ENCODE data around the gene LRFN2. TPM values are rescaled to one million over a fixed set of nuclear protein-coding genes. Genes with fewer than 3 reads are reported as not detected.

The LRFN2 gene
- total RNA-seq, 1 donor from 2014 or later: 0.32 TPM

DNA sequence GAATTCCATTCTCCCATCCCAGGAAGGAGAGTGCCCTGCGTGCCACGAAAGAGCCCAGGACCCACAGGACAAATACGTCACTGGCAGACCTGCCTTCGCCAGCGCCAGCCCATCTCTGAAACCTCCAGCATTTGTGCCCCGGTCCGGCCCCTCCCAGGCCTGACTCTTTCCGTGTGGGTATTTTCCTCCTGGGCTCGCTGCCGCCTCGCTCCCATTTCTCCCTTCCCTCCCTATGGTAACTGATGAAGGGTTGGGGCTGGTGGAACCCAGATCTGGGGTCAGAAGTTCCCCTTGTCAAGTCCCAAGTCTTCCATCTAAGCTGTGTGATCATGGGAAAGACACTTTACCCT, 208.5 kb downstream of the LRFN2 start:
- Mint-ChIP-seq H3K27ac (ENCODE audit: unreplicated experiment) (no peak overlapping the region), H3K4me1 (ENCODE audit: low read depth, unreplicated experiment) (no peaks in the 10 kb centered on the region), H3K36me3 (ENCODE audit: low read depth, unreplicated experiment) (no peaks in the 10 kb centered on the region), H3K9me3 (ENCODE audit: unreplicated experiment) (peaks cover 2% of the 10 kb centered on the region), H3K27me3 (ENCODE audit: low read depth, unreplicated experiment) (peaks cover 19% of the 10 kb centered on the region), H3K4me3 (ENCODE audit: unreplicated experiment) (no peak overlapping the region)
- no peak overlapping the region for H3K9ac ChIP-seq (ENCODE audit: low read length)
- H3K4me3 ChIP-seq (ENCODE audit: insufficient read depth, low read depth, low read length): no peak overlapping the region
- H3K27me3 ChIP-seq (ENCODE audit: insufficient read depth, low read length): no peaks in the 10 kb centered on the region
- no peak overlapping the region for H2AFZ ChIP-seq (ENCODE audit: low read depth, low read length)
- no peaks in the 10 kb centered on the region for H4K20me1 ChIP-seq (ENCODE audit: insufficient read depth, low read length)
- no peak for FAIRE-seq
- no peak overlapping the region for H3K4me2 ChIP-seq (ENCODE audit: low read length)
- no peak overlapping the region for H3K27ac ChIP-seq (ENCODE audit: low read depth, low read length)
- no peak for DNase-seq (ENCODE audit: low read depth)
- no peaks in the 10 kb centered on the region for H3K4me1 ChIP-seq (ENCODE audit: insufficient read depth, low read length)
- no peak for TF ChIP-seq EZH2 (IDR thresholded peaks at IDR 0.05; ENCODE audit: insufficient read depth, low read length)
- TF ChIP-seq, protein P1, sequence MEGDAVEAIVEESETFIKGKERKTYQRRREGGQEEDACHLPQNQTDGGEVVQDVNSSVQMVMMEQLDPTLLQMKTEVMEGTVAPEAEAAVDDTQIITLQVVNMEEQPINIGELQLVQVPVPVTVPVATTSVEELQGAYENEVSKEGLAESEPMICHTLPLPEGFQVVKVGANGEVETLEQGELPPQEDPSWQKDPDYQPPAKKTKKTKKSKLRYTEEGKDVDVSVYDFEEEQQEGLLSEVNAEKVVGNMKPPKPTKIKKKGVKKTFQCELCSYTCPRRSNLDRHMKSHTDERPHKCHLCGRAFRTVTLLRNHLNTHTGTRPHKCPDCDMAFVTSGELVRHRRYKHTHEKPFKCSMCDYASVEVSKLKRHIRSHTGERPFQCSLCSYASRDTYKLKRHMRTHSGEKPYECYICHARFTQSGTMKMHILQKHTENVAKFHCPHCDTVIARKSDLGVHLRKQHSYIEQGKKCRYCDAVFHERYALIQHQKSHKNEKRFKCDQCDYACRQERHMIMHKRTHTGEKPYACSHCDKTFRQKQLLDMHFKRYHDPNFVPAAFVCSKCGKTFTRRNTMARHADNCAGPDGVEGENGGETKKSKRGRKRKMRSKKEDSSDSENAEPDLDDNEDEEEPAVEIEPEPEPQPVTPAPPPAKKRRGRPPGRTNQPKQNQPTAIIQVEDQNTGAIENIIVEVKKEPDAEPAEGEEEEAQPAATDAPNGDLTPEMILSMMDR (IDR thresholded peaks at IDR 0.05; ENCODE audit: insufficient read depth, low read depth, low read length): no peak
- H3K36me3 ChIP-seq (ENCODE audit: insufficient read depth, low read length): no peaks in the 10 kb centered on the region
- H3K9me3 ChIP-seq (ENCODE audit: insufficient read depth, low read depth, low read length): no peaks in the 10 kb centered on the region
- no peaks in the 10 kb centered on the region for H3K79me2 ChIP-seq (ENCODE audit: insufficient read depth, low read length)

DNA sequence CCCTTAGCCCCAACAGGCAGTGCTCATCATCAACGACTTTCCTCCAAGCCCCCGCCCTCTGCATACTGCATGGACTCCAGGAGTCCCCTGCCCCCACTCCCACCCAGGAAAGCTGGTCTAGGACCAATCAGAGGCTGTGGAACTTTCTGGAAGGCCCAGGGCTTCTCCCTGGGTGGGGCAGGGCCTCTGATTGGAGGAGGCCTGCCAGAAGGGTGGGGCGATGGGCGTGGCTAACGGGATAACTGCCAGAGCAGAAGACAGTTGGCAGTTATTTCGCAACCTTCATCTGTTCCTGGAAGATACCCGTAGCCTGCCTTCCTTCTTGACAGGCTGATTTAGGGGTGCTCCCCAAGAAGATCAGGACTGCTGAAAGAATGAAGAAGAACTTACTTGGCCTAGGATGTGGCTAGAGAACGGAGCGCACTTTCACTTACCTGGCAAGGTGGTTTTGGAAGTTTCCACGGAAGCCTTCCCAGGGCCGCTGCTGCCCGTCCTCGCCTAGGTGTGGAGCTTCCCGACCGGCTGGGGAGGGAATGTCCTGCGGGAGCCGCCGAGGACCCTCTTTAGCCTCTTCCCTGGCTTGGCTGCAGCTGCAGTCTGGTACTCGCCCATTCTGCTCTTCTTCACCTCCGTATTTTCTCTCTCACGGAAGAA, 209.0 kb downstream of the LRFN2 start:
- no peaks in the 10 kb centered on the region for H3K36me3 Mint-ChIP-seq (ENCODE audit: low read depth, unreplicated experiment)
- DNase-seq (ENCODE audit: low read depth) (no peak), FAIRE-seq (no peak)
- H3K9me3 Mint-ChIP-seq (ENCODE audit: unreplicated experiment): peaks cover 2% of the 10 kb centered on the region
- TF ChIP-seq, protein P1 (IDR thresholded peaks at IDR 0.05; ENCODE audit: insufficient read depth, low read depth, low read length): no peak
- TF ChIP-seq EZH2 (IDR thresholded peaks at IDR 0.05; ENCODE audit: insufficient read depth, low read length): no peak
- no peak overlapping the region for H2AFZ ChIP-seq (ENCODE audit: low read depth, low read length)
- H3K4me3 ChIP-seq (ENCODE audit: insufficient read depth, low read depth, low read length): no peak overlapping the region
- no peaks in the 10 kb centered on the region for H3K9me3 ChIP-seq (ENCODE audit: insufficient read depth, low read depth, low read length)
- no peak overlapping the region for H3K27ac Mint-ChIP-seq (ENCODE audit: unreplicated experiment)
- no peaks in the 10 kb centered on the region for H3K79me2 ChIP-seq (ENCODE audit: insufficient read depth, low read length)
- H3K4me1 ChIP-seq (ENCODE audit: insufficient read depth, low read length): no peaks in the 10 kb centered on the region
- no peaks in the 10 kb centered on the region for H3K4me1 Mint-ChIP-seq (ENCODE audit: low read depth, unreplicated experiment)
- no peak overlapping the region for H3K27ac ChIP-seq (ENCODE audit: low read depth, low read length)
- H3K27me3 Mint-ChIP-seq (ENCODE audit: low read depth, unreplicated experiment): peaks cover 17% of the 10 kb centered on the region
- no peak overlapping the region for H3K9ac ChIP-seq (ENCODE audit: low read length)
- no peaks in the 10 kb centered on the region for H3K27me3 ChIP-seq (ENCODE audit: insufficient read depth, low read length)
- H3K36me3 ChIP-seq (ENCODE audit: insufficient read depth, low read length): no peaks in the 10 kb centered on the region
- H3K4me2 ChIP-seq (ENCODE audit: low read length): no peak overlapping the region
- no peaks in the 10 kb centered on the region for H4K20me1 ChIP-seq (ENCODE audit: insufficient read depth, low read length)
- H3K4me3 Mint-ChIP-seq (ENCODE audit: unreplicated experiment): no peak overlapping the region

- Mint-ChIP-seq H3K36me3 (ENCODE audit: low read depth, unreplicated experiment) (no peaks in the 10 kb centered on the region), H3K27ac (ENCODE audit: unreplicated experiment) (no peak overlapping the region), H3K4me1 (ENCODE audit: low read depth, unreplicated experiment) (no peaks in the 10 kb centered on the region), H3K27me3 (ENCODE audit: low read depth, unreplicated experiment) (peaks cover 10% of the 10 kb centered on the region), H3K9me3 (ENCODE audit: unreplicated experiment) (peaks cover 2% of the 10 kb centered on the region), H3K4me3 (ENCODE audit: unreplicated experiment) (no peak overlapping the region)
- no peak for DNase-seq (ENCODE audit: low read depth)
- Histone ChIP-seq H3K9ac (ENCODE audit: low read length) (no peak overlapping the region), H3K4me2 (ENCODE audit: low read length) (no peak overlapping the region), H3K4me1 (ENCODE audit: insufficient read depth, low read length) (no peaks in the 10 kb centered on the region), H3K36me3 (ENCODE audit: insufficient read depth, low read length) (no peaks in the 10 kb centered on the region), H4K20me1 (ENCODE audit: insufficient read depth, low read length) (no peaks in the 10 kb centered on the region), H3K79me2 (ENCODE audit: insufficient read depth, low read length) (no peaks in the 10 kb centered on the region), H2AFZ (ENCODE audit: low read depth, low read length) (no peak overlapping the region), H3K9me3 (ENCODE audit: insufficient read depth, low read depth, low read length) (no peaks in the 10 kb centered on the region), H3K27me3 (ENCODE audit: insufficient read depth, low read length) (no peaks in the 10 kb centered on the region), H3K4me3 (ENCODE audit: insufficient read depth, low read depth, low read length) (no peak overlapping the region), H3K27ac (ENCODE audit: low read depth, low read length) (no peak overlapping the region)
- FAIRE-seq: no peak
- TF ChIP-seq, protein P1 (IDR thresholded peaks at IDR 0.05; ENCODE audit: insufficient read depth, low read depth, low read length): no peak
- TF ChIP-seq EZH2 (IDR thresholded peaks at IDR 0.05; ENCODE audit: insufficient read depth, low read length): no peak
Observed at GRCh38 chr6:40377173-40377806, 209.9 kb downstream of the LRFN2 start.

Data from astrocyte (in vitro differentiated cells and primary cell).